Stimulated activated CD8-positive, alpha-beta memory T cell treated with anti-CD3 and anti-CD28 coated beads, Interleukin-12 subunit alpha, Interleukin-12 subunit beta, amount 100 ng/mL, for 4 hours (primary cell): ENCODE data around the gene ODAD4.
"Not testable (repeated sequence)": the region's sequence is repeated elsewhere in the genome, so short reads cannot be mapped to it uniquely, and the experiment has no call there.

Source experiments
- DNase-seq: peaks from one replicate; pipeline ENCODE4 v3.0.0-alpha.2; 2020; ENCODE audit warnings: low read depth

ODAD4 gene

GRCh38 chr17:42001729-42002128 is 71.3 kb downstream of the ODAD4 start:
- no peak for DNase-seq

DNA sequence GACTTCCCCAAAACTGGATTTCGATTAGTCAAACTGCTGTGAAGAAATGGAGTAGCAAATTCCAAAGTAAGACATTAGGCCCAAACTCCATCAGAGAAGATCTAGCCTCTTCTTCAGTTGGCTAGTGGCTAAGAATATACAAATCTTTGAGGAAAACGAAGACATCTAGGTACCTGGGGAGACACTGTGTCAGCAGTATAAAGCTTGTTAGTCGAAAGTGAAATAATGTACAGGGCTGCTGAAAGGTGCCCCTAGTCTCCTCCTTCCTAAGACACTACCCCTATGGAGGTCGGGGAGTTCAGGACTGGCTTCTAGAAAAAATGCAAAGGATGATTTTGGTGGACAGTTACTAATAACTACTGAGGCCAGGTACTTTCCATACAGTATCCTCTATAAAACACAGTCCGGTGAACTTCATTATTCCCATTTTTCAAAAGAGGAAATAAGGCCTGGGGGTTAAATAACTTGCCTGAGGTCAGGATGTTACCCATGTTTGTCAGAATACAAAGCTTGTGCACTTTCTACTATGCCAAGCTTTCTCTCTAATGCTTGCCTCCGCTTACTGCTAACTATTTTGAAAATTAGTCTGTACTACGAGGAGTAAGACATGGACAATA is 71.9 kb downstream of the ODAD4 start:
- DNase-seq: no peak

- DNase-seq: no peak
Observed at GRCh38 chr17:42002792-42003301, 72.4 kb downstream of the ODAD4 start.

- no peak for DNase-seq
Observed at GRCh38 chr17:42005166-42005565, 74.7 kb downstream of the ODAD4 start.

DNA sequence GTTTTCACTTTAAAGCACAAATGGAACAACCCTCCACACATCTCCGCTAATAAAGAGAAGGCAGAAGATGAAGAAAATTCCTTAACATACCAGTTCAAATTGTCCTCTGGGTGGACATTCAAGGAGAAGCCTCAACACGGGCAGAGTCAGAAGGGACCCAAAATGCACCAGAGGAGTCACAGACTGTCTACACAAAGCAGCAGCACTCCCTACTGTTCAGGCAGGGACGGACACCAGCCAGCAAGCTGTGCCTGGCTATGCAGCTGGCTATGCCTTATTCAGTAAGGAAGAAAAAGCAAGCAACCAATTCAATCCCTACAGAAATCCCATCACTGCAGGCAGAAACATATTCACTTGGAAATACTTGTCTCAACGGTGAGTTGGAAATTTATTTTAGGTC is 78.8 kb downstream of the ODAD4 start:
- no peak for DNase-seq

DNA sequence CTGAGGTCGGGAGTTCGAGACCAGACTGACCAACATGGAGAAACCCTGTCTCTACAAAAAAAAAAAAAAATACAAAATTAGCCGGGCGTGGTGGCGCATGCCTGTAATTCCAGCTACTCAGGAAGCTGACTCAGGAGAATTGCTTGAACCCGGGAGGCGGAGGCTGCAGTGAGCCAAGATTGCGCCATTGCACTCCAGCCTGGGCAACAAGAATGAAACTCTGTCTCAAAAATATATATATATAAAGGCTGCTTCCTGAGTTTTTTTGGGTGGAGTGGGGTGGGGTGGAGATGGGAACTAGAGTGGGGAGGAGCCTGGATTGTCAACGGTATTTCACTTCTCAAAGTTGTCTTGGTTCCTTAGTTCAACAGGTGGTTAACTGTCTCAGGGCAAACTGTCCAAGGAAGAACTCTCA is 79.9 kb downstream of the ODAD4 start:
- DNase-seq: not testable (repeated sequence)

DNA sequence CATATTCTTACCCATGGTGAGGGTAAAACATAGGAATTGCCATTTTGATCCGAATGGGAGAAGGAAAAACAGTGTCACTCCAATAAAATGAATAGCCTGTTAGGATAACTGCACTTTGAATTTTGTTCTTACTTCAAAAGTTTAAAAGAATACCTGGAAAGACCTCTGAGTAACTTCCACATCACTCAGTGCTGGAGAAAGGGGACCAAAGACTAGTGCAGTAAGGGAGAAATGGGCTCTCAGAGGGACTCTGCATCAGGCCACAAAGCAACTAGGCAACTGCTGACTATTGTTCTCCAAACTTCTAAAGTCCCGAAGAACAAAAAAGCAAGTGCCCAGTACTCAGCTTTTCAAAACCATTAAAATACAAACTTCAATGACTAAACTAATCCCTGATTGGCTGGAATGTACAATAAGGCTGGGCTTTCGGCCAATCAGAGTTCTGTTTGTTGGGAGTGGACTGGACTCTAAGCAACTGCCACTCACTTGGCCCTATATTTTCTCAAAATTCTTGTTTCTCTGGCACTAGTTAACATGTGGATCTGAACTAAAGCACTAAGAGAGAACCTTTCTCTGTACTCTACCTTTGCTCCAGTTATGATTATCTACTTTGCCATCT is 80.6 kb downstream of the ODAD4 start:
- DNase-seq: no peak

- not testable (repeated sequence) for DNase-seq
Observed at GRCh38 chr17:42012363-42012762, 81.9 kb downstream of the ODAD4 start.

- DNase-seq: not testable (repeated sequence)
Observed at GRCh38 chr17:42013740-42014139, 83.3 kb downstream of the ODAD4 start.
